Neural cell (in vitro differentiated cells): ENCODE results near the gene DOK6. TPM values are rescaled to one million over a fixed set of nuclear protein-coding genes. Genes with fewer than 3 reads are reported as not detected.

ENCODE experiments used
- H2AFZ ChIP-seq: fragments of 200-600, 300-800 bp; sonication (generic), shearing (Covaris generic); 2 replicates; pipeline ENCODE4 v1.6.0; 2014; ENCODE audit warnings: low read depth, mild to moderate bottlenecking, antibody characterized with exemption, low read length, moderate library complexity
- H3F3A ChIP-seq: fragments of 200-600 bp; shearing (Covaris generic); 2 replicates; pipeline ENCODE4 v1.6.1; 2016; ENCODE audit warnings: mild to moderate bottlenecking, moderate library complexity, mixed read lengths, antibody characterized with exemption, low read length; ENCODE audit not compliant: insufficient read depth, poor library complexity, severe bottlenecking
- H3K27ac ChIP-seq: fragments of 200-600, 300-800 bp; sonication (generic), shearing (Covaris generic); 2 replicates; pipeline ENCODE4 v1.5.1; 2014; ENCODE audit warnings: mild to moderate bottlenecking, low read length, moderate library complexity
- H3K27me3 ChIP-seq: fragments of 300-800, 200-600 bp; sonication (generic), shearing (Covaris generic); 2 replicates; pipeline ENCODE4 v1.6.0; 2014; ENCODE audit warnings: mild to moderate bottlenecking, low read depth, low read length, moderate library complexity; ENCODE audit not compliant: insufficient read depth
- H3K36me3 ChIP-seq: fragments of 300-800, 200-600 bp; sonication (generic), shearing (Covaris generic); 2 replicates; pipeline ENCODE4 v1.5.1; 2014; ENCODE audit warnings: mild to moderate bottlenecking, antibody characterized with exemption, low read length, moderate library complexity; ENCODE audit not compliant: insufficient read depth
- H3K4me2 ChIP-seq: fragments of 300-800, 200-600 bp; sonication (generic), shearing (Covaris generic); 2 replicates; pipeline ENCODE4 v1.6.0; 2014; ENCODE audit warnings: mild to moderate bottlenecking, low read length
- H3K4me3 ChIP-seq: fragments of 300-800, 200-600 bp; sonication (generic), shearing (Covaris generic); 2 replicates; pipeline ENCODE4 v1.5.1; 2014; ENCODE audit warnings: mild to moderate bottlenecking, low read length, moderate library complexity
- H3K79me2 ChIP-seq: fragments of 200-600 bp; shearing (Covaris generic); replicated peaks from 2 replicates; pipeline ENCODE4 v1.6.0; 2014; ENCODE audit warnings: mild to moderate bottlenecking, low read length, moderate library complexity; ENCODE audit not compliant: insufficient read depth
- H3K9ac ChIP-seq: fragments of 300-800, 200-600 bp; sonication (generic), shearing (Covaris generic); 2 replicates; pipeline ENCODE4 v1.6.1; 2016; ENCODE audit warnings: mild to moderate bottlenecking, low read length, mixed read lengths
- H3K9me2 ChIP-seq: fragments of 200-600 bp; shearing (Covaris generic); 2 replicates; pipeline ENCODE4 v1.6.1; 2016; ENCODE audit warnings: mild to moderate bottlenecking, low read length, mixed read lengths; ENCODE audit not compliant: insufficient read depth
- H3K9me3 ChIP-seq: fragments of 200-600, 300-800 bp; sonication (generic), shearing (Covaris generic); 2 replicates; pipeline ENCODE4 v1.6.1; 2016; ENCODE audit warnings: mild to moderate bottlenecking, mixed run types, low read length, moderate library complexity, mixed read lengths
- H4K20me1 ChIP-seq: fragments of 200-600 bp; shearing (Covaris generic); 2 replicates; pipeline ENCODE4 v1.6.1; 2016; ENCODE audit warnings: mild to moderate bottlenecking, mixed run types; ENCODE audit not compliant: insufficient read depth
- EP300 ChIP-seq: fragments of 450-650 bp; conservative IDR thresholded peaks from 2 replicates; pipeline ENCODE4 v1.6.1; 2014; ENCODE audit warnings: antibody characterized with exemption, mild to moderate bottlenecking, moderate library complexity; ENCODE audit not compliant: poor library complexity, severe bottlenecking
- EZH2 ChIP-seq: fragments of 200-600, 300-800 bp; shearing (Covaris generic), sonication (generic); IDR thresholded peaks from 2 replicates; pipeline ENCODE4 v1.6.1; 2014; ENCODE audit warnings: antibody characterized with exemption, low read length, borderline replicate concordance, mild to moderate bottlenecking; ENCODE audit not compliant: insufficient read depth, poor library complexity, severe bottlenecking
- MXI1 ChIP-seq: fragments of 450-650 bp; conservative IDR thresholded peaks from 2 replicates; pipeline ENCODE4 v1.6.1; 2014; ENCODE audit warnings: antibody characterized with exemption, mild to moderate bottlenecking; ENCODE audit not compliant: poor library complexity, severe bottlenecking
- POLR2AphosphoS5 ChIP-seq: IDR thresholded peaks from 2 replicates; pipeline ENCODE4 v1.6.1; 2012
- RAD21 ChIP-seq: fragments of 450-650 bp; conservative IDR thresholded peaks from 2 replicates; pipeline ENCODE4 v1.6.1; 2014; ENCODE audit warnings: antibody characterized with exemption, mild to moderate bottlenecking, moderate library complexity
- SMC3 ChIP-seq: fragments of 450-650 bp; conservative IDR thresholded peaks from 2 replicates; pipeline ENCODE4 v1.6.1; 2014; ENCODE audit warnings: antibody characterized with exemption, mild to moderate bottlenecking, moderate library complexity; ENCODE audit not compliant: poor library complexity
- TAF1 ChIP-seq: IDR thresholded peaks from 2 replicates; pipeline ENCODE4 v1.6.1; 2012; ENCODE audit warnings: low read depth
- polyA plus RNA-seq: library from polyadenylated mRNA; depleted of rRNA; stranded (reverse); fragments of >200 nt; gene quantifications from 2 replicates; pipeline ENCODE4 v1.2.3, GENCODE V29; 2014
- TF ChIP-seq, protein P1 (sequence below): fragments of 450-650 bp; IDR thresholded peaks from 2 replicates; pipeline ENCODE4 v1.5.1; 2014; ENCODE audit warnings: antibody characterized with exemption, mild to moderate bottlenecking, moderate library complexity; ENCODE audit not compliant: poor library complexity, severe bottlenecking
- TF ChIP-seq, protein P2 (sequence below): IDR thresholded peaks from 2 replicates; pipeline ENCODE4 v1.6.1; 2012; ENCODE audit warnings: borderline replicate concordance

DOK6 gene
- polyA plus RNA-seq, 1 donor from 2014 or later = 9.7 TPM

DNA sequence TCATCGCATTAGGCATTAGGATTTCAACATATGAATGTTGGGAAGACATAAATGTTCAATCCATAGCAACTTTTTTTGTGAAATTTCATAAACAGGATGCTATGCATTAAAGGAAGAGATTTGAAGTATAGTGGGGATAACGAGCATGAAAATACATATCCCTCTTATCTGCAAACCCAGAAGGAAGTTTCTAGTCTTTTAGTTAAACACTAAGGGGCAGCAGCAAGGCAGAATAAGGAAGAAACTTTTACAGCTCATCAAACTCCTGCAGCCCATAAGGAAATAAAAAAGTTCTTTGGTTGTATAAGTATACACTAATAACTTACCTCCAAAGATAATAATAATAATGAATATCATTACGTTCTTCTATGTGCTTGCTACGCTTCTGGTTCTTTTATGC, 465.5 kb downstream of the DOK6 start:
- Histone ChIP-seq H3K9me3 (no peaks in the 10 kb centered on the region), H2AFZ (no peak overlapping the region), H3K27ac (no peak overlapping the region), H4K20me1 (no peaks in the 10 kb centered on the region), H3K4me2 (no peak overlapping the region), H3F3A (no peaks in the 10 kb centered on the region), H3K4me3 (no peak overlapping the region), H3K9ac (no peak overlapping the region), H3K79me2 (no peaks in the 10 kb centered on the region), H3K36me3 (no peaks in the 10 kb centered on the region), H3K9me2 (no peaks in the 10 kb centered on the region), H3K27me3 (no peaks in the 10 kb centered on the region)
- TF ChIP-seq SMC3 = no peak
- no peak for TF ChIP-seq EP300
- TF ChIP-seq, protein P1, sequence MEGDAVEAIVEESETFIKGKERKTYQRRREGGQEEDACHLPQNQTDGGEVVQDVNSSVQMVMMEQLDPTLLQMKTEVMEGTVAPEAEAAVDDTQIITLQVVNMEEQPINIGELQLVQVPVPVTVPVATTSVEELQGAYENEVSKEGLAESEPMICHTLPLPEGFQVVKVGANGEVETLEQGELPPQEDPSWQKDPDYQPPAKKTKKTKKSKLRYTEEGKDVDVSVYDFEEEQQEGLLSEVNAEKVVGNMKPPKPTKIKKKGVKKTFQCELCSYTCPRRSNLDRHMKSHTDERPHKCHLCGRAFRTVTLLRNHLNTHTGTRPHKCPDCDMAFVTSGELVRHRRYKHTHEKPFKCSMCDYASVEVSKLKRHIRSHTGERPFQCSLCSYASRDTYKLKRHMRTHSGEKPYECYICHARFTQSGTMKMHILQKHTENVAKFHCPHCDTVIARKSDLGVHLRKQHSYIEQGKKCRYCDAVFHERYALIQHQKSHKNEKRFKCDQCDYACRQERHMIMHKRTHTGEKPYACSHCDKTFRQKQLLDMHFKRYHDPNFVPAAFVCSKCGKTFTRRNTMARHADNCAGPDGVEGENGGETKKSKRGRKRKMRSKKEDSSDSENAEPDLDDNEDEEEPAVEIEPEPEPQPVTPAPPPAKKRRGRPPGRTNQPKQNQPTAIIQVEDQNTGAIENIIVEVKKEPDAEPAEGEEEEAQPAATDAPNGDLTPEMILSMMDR = no peak
- TF ChIP-seq RAD21 = no peak
- TF ChIP-seq POLR2AphosphoS5 = no peak
- TF ChIP-seq TAF1 = no peak
- TF ChIP-seq EZH2 = no peak
- TF ChIP-seq, protein P2, sequence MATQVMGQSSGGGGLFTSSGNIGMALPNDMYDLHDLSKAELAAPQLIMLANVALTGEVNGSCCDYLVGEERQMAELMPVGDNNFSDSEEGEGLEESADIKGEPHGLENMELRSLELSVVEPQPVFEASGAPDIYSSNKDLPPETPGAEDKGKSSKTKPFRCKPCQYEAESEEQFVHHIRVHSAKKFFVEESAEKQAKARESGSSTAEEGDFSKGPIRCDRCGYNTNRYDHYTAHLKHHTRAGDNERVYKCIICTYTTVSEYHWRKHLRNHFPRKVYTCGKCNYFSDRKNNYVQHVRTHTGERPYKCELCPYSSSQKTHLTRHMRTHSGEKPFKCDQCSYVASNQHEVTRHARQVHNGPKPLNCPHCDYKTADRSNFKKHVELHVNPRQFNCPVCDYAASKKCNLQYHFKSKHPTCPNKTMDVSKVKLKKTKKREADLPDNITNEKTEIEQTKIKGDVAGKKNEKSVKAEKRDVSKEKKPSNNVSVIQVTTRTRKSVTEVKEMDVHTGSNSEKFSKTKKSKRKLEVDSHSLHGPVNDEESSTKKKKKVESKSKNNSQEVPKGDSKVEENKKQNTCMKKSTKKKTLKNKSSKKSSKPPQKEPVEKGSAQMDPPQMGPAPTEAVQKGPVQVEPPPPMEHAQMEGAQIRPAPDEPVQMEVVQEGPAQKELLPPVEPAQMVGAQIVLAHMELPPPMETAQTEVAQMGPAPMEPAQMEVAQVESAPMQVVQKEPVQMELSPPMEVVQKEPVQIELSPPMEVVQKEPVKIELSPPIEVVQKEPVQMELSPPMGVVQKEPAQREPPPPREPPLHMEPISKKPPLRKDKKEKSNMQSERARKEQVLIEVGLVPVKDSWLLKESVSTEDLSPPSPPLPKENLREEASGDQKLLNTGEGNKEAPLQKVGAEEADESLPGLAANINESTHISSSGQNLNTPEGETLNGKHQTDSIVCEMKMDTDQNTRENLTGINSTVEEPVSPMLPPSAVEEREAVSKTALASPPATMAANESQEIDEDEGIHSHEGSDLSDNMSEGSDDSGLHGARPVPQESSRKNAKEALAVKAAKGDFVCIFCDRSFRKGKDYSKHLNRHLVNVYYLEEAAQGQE = no peak
- TF ChIP-seq MXI1 = no peak

DNA sequence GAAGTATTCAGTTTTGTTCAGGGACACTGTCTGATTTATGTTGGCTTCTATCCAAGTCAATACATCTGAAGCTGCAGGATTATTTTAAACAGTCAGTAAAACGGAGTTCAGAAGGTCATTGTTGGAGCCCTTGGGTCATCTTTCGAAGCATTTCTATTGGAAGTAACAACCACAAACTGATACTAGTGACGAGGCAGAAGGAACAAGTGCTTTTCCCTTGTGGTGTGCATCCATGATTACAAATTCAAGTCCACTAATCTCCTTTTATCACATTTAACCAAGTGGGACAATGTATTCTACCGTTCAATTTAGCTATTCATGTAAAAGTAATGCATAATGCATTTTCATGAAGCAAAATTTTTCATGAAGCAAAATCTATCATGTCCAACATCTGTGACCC, 470.0 kb downstream of the DOK6 start:
- H3F3A ChIP-seq = no peaks in the 10 kb centered on the region
- no peak overlapping the region for H3K4me2 ChIP-seq
- H3K4me3 ChIP-seq = no peak overlapping the region
- H2AFZ ChIP-seq = no peak overlapping the region
- H3K9ac ChIP-seq = no peak overlapping the region
- H3K9me3 ChIP-seq = no peaks in the 10 kb centered on the region
- H3K27me3 ChIP-seq = no peaks in the 10 kb centered on the region
- no peaks in the 10 kb centered on the region for H3K36me3 ChIP-seq
- no peaks in the 10 kb centered on the region for H3K79me2 ChIP-seq
- H3K9me2 ChIP-seq = no peaks in the 10 kb centered on the region
- TF ChIP-seq, protein P1 = no peak
- TF ChIP-seq RAD21 = no peak
- TF ChIP-seq POLR2AphosphoS5 = no peak
- no peaks in the 10 kb centered on the region for H4K20me1 ChIP-seq
- no peak overlapping the region for H3K27ac ChIP-seq
